PC-3 (cell line): ENCODE measurements around the gene GTF2H1. TPM values are rescaled to one million over a fixed set of nuclear protein-coding genes. Genes with fewer than 3 reads are reported as not detected.

Source experiments
- ATAC-seq: fragments of 200-7000 bp; cut with Tn5 transposase; 2 replicates; pipeline ENCODE4 v1.9.1; 2020; ENCODE audit warnings: mild to moderate bottlenecking, moderate library complexity
- BruUV-seq: library from RNA; stranded (reverse); fragments of 400-500 nt; replicated peaks from 2 replicates; lab custom pipeline; 2021; lab: Mats Ljungman, UMichigan
- CTCF ChIA-PET: fragments of 300-600 bp; sonication (Branson Sonifier 250); formaldehyde crosslinking; loops from one replicate; lab custom pipeline; 2022; ENCODE audit warnings: antibody characterized with exemption; lab: Charles Lee
- POLR2A ChIA-PET: fragments of 300-600 bp; sonication (Branson Sonifier 250); formaldehyde crosslinking; loops from one replicate; lab custom pipeline; 2022; ENCODE audit warnings: antibody characterized with exemption; ENCODE audit not compliant: unreplicated experiment; lab: Charles Lee
- DNase-seq: peaks from one replicate; pipeline ENCODE4 v3.0.0-alpha.2; 2015
- H2AFZ ChIP-seq: fragments of 300-600 bp; sonication (generic); 2 replicates; pipeline ENCODE4 v1.6.0; 2016; ENCODE audit warnings: antibody characterized with exemption, low read length
- H3F3A ChIP-seq: fragments of 300-600 bp; sonication (generic); one replicate; pipeline ENCODE4 v1.6.0; 2017; ENCODE audit warnings: antibody characterized with exemption, low read length, control low read depth, mild to moderate bottlenecking; ENCODE audit not compliant: unreplicated experiment
- H3K27ac ChIP-seq: fragments of 300-600 bp; sonication (generic); 2 replicates; pipeline ENCODE4 v1.5.1; 2016; ENCODE audit warnings: mild to moderate bottlenecking, low read length
- H3K27me3 ChIP-seq: fragments of 300-600 bp; sonication (generic); 2 replicates; pipeline ENCODE4 v1.6.1; 2016; ENCODE audit warnings: low read length, mixed read lengths
- H3K36me3 ChIP-seq: fragments of 300-600 bp; sonication (generic); 2 replicates; pipeline ENCODE4 v1.6.1; 2016; ENCODE audit warnings: low read depth, mixed run types, low read length, mixed read lengths
- H3K4me1 ChIP-seq: fragments of 300-600 bp; sonication (generic); 2 replicates; pipeline ENCODE4 v1.5.1; 2016; ENCODE audit warnings: low read length; ENCODE audit not compliant: insufficient read depth
- H3K4me2 ChIP-seq: fragments of 300-600 bp; sonication (generic); 2 replicates; pipeline ENCODE4 v1.6.0; 2016; ENCODE audit warnings: low read length
- H3K4me3 ChIP-seq: fragments of 300-600 bp; sonication (generic); 2 replicates; pipeline ENCODE4 v1.5.1; 2016; ENCODE audit warnings: mild to moderate bottlenecking, low read length, mixed read lengths
- H3K79me2 ChIP-seq: fragments of 300-600 bp; sonication (generic); 2 replicates; pipeline ENCODE4 v1.6.1; 2017; ENCODE audit warnings: low read length, mixed read lengths
- H3K9ac ChIP-seq: fragments of 300-600 bp; sonication (generic); 2 replicates; pipeline ENCODE4 v1.6.0; 2016; ENCODE audit warnings: mild to moderate bottlenecking, low read length
- H3K9me2 ChIP-seq: fragments of 300-600 bp; sonication (generic); replicated peaks from 2 replicates; pipeline ENCODE4 v1.6.1; 2016; ENCODE audit warnings: mixed run types, low read length, mixed read lengths
- H3K9me3 ChIP-seq: fragments of 300-600 bp; sonication (generic); 2 replicates; pipeline ENCODE4 v1.6.1; 2016; ENCODE audit warnings: low read length, mixed read lengths
- H4K20me1 ChIP-seq: fragments of 300-600 bp; sonication (generic); 2 replicates; pipeline ENCODE4 v1.6.1; 2016; ENCODE audit warnings: low read length, mixed read lengths
- EZH2 ChIP-seq: fragments of 300-600 bp; sonication (generic); IDR thresholded peaks from one replicate; pipeline ENCODE4 v1.6.1; 2017; ENCODE audit warnings: antibody characterized with exemption, mild to moderate bottlenecking, low read length; ENCODE audit not compliant: unreplicated experiment
- EZH2phosphoT487 ChIP-seq: fragments of 300-600 bp; sonication (generic); IDR thresholded peaks from 2 replicates; pipeline ENCODE4 v1.6.1; 2018; ENCODE audit warnings: mild to moderate bottlenecking, antibody characterized with exemption, low read length, borderline replicate concordance
- intact Hi-C: fragments of 100-400 bp; cut with micrococcal nuclease; formaldehyde crosslinking; loops from 2 replicates; pipeline ENCODE4 v1.9.0; 2023
- total RNA-seq: library from RNA; depleted of rRNA; stranded (reverse); fragments of >200 nt; gene quantifications from 2 replicates; pipeline ENCODE4 v1.2.3, GENCODE V29; 2014
- TF ChIP-seq, protein P1 (sequence below): fragments of 300-600 bp; sonication (generic); conservative IDR thresholded peaks from 2 replicates; pipeline ENCODE4 v1.5.1; 2017; ENCODE audit warnings: antibody characterized with exemption, low read depth, mild to moderate bottlenecking, low read length

Gene GTF2H1
- total RNA-seq, 1 experiment from 2014 or later: 32.7 TPM

DNA sequence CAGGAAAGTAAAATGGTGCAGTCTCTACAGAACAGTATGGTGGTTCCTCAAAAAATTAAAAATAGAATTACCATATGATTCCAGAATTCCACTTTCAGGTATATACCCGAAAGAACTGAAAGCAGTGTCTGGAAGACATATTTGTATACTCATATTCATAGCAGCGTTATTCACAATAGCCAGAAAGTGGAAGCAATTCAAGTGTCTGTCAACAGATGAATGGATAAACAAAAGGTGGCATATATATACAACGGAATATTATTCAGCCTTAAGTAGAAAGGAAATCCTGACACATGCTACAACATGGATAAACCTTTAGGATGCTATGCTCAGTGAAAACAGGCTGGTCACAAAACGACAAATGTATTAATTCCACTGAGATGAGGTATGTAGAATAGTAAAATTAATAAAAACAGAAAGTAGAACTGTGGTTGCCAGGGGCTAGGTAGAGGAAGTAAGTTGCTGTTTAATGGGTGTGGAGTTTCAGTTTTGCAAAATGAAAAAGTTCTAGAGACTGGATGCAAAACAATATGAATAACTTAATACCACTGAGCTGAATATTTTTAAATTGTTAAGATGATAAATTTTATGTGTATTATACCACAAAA, 41.8 kb upstream of the GTF2H1 start:
- H3K27me3 ChIP-seq: no peaks in the 10 kb centered on the region
- no peaks in the 10 kb centered on the region for H4K20me1 ChIP-seq
- H3K36me3 ChIP-seq: peaks cover 10% of the 10 kb centered on the region; the same call in 1 of the 2 replicates
- H3K79me2 ChIP-seq: no peaks in the 10 kb centered on the region
- CTCF ChIA-PET: no interaction called here
- no peak overlapping the region for H3K9ac ChIP-seq
- no peak overlapping the region for H3K4me3 ChIP-seq
- H3K9me3 ChIP-seq: no peaks in the 10 kb centered on the region
- H3K27ac ChIP-seq: no peak overlapping the region
- BruUV-seq: no TSS peak
- POLR2A ChIA-PET: no interaction called here
- H2AFZ ChIP-seq: no peak overlapping the region
- no peaks in the 10 kb centered on the region for H3K9me2 ChIP-seq
- ATAC-seq (no peak), DNase-seq (no peak)
- intact Hi-C loops: no loop called here
- H3K4me1 ChIP-seq: no peaks in the 10 kb centered on the region
- H3K4me2 ChIP-seq: no peak overlapping the region
- no peak for TF ChIP-seq EZH2phosphoT487
- no peak for TF ChIP-seq EZH2
- TF ChIP-seq, protein P1, sequence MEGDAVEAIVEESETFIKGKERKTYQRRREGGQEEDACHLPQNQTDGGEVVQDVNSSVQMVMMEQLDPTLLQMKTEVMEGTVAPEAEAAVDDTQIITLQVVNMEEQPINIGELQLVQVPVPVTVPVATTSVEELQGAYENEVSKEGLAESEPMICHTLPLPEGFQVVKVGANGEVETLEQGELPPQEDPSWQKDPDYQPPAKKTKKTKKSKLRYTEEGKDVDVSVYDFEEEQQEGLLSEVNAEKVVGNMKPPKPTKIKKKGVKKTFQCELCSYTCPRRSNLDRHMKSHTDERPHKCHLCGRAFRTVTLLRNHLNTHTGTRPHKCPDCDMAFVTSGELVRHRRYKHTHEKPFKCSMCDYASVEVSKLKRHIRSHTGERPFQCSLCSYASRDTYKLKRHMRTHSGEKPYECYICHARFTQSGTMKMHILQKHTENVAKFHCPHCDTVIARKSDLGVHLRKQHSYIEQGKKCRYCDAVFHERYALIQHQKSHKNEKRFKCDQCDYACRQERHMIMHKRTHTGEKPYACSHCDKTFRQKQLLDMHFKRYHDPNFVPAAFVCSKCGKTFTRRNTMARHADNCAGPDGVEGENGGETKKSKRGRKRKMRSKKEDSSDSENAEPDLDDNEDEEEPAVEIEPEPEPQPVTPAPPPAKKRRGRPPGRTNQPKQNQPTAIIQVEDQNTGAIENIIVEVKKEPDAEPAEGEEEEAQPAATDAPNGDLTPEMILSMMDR: no peak
- H3F3A ChIP-seq: no peaks in the 10 kb centered on the region

DNA sequence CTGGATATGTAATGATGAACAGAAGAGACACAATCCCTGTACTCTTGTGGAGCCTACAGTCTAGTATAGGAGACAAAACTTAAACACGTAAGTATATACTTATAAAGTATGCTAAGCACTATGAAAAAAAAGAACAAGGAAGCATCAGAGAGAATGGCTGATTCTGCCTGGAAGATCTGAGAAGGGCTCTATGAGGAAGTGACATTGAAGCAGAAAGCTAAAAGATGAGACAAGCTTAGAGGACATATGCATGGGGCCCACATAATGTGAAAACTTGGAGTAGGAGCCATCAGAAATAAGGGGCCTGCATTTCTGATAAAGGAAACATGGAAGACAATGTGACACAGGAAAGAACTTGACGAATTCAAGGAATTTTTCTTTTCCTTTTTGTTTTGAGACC, 39.7 kb upstream of the GTF2H1 start:
- TF ChIP-seq, protein P1: no peak
- TF ChIP-seq EZH2phosphoT487: no peak
- TF ChIP-seq EZH2: no peak
- Histone ChIP-seq H3K4me2 (no peak overlapping the region), H3K4me3 (no peak overlapping the region), H3K27ac (no peak overlapping the region), H4K20me1 (no peaks in the 10 kb centered on the region), H3K9me2 (no peaks in the 10 kb centered on the region), H3K27me3 (no peaks in the 10 kb centered on the region), H3F3A (no peaks in the 10 kb centered on the region), H2AFZ (no peak overlapping the region), H3K9me3 (no peaks in the 10 kb centered on the region), H3K36me3 (peaks cover 10% of the 10 kb centered on the region; the same call in 1 of the 2 replicates), H3K9ac (no peak overlapping the region), H3K4me1 (no peaks in the 10 kb centered on the region), H3K79me2 (no peaks in the 10 kb centered on the region)
- CTCF ChIA-PET: no interaction called here
- intact Hi-C loops: no loop called here
- no TSS peak for BruUV-seq
- DNase-seq (no peak), ATAC-seq (no peak)
- POLR2A ChIA-PET: no interaction called here

DNA sequence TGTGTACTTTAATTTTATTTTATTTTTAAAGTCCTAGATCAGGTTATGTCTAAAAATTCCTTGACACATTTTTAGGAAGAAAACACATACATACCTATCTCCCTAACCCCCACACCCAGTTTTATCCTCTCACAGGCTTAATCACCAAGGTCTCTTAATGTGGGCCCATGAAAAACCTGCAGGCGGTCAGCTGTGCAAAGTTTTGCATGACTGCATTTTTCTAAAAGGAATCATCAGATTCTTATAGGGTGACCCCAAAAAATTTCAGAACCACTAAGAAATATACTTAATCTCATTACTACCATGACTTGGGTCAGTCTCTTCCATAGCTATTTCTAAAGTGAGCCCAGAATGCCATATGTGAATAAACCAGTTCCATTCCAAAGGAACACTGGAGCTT, 36.5 kb upstream of the GTF2H1 start:
- no peak for TF ChIP-seq EZH2phosphoT487
- TF ChIP-seq EZH2: no peak
- TF ChIP-seq, protein P1: no peak

More for the DNA sequence above, 36.5 kb upstream of the GTF2H1 start:
- Histone ChIP-seq H3K4me3 (no peak overlapping the region), H3K36me3 (peaks cover 3% of the 10 kb centered on the region; the same call in 1 of the 2 replicates), H3K9ac (no peak overlapping the region), H3K9me3 (no peaks in the 10 kb centered on the region), H2AFZ (no peak overlapping the region), H4K20me1 (no peaks in the 10 kb centered on the region), H3K79me2 (no peaks in the 10 kb centered on the region), H3K27ac (no peak overlapping the region), H3K4me1 (no peaks in the 10 kb centered on the region), H3F3A (no peaks in the 10 kb centered on the region), H3K27me3 (no peaks in the 10 kb centered on the region), H3K9me2 (no peaks in the 10 kb centered on the region), H3K4me2 (no peak overlapping the region)
- ATAC-seq (no peak), DNase-seq (no peak)
- no TSS peak for BruUV-seq
- intact Hi-C loops: no loop called here
- ChIA-PET POLR2A (no interaction called here), CTCF (no interaction called here)
